Transverse colon (tissue), 4 donors: Measurements from ENCODE around the gene MT1H. TPM values are rescaled to one million over a fixed set of nuclear protein-coding genes. Genes with fewer than 3 reads are reported as not detected.
"Not testable (repeated sequence)": the region's sequence is repeated elsewhere in the genome, so short reads cannot be mapped to it uniquely, and the experiment has no call there.

Source experiments
- DNase-seq: peaks from one replicate; pipeline ENCODE4 v3.0.0-alpha.2; 2019
- H3K27ac ChIP-seq, 4 donors: fragments of 200-600 bp; sonication (generic); 2 replicates each; pipeline ENCODE4 v1.5.1; 2016 to 2018; ENCODE audit warnings: inconsistent platforms in 4 of 4
- H3K27me3 ChIP-seq: fragments of 200-600 bp; sonication (generic); 2 replicates; pipeline ENCODE4 v1.5.1; 2017; ENCODE audit warnings: inconsistent platforms
- H3K36me3 ChIP-seq, 4 donors: fragments of 200-600 bp; sonication (generic); 2 replicates each; pipeline ENCODE4 v1.5.1; 2017 to 2019; ENCODE audit warnings: inconsistent platforms in 4 of 4
- H3K4me1 ChIP-seq, 4 donors: fragments of 200-600 bp; sonication (generic); 2 replicates each; pipeline ENCODE4 v1.5.1; 2017 to 2020; ENCODE audit warnings: inconsistent platforms in 4 of 4
- H3K4me3 ChIP-seq, 4 donors: fragments of 200-600 bp; sonication (generic); 1 replicate in 1 of 4; 2 replicates in 3 of 4; pipeline versions ENCODE4 v1.5.1 to v1.6.1; 2017 to 2019; ENCODE audit warnings: inconsistent platforms in 4 of 4
- H3K9me3 ChIP-seq, 2 donors: fragments of 200-600 bp; sonication (generic); 2 replicates each; pipeline ENCODE4 v1.5.1; 2017 to 2019; ENCODE audit warnings: inconsistent platforms in 2 of 2
- EP300 ChIP-seq: sonication (generic); formaldehyde crosslinking; IDR thresholded peaks from one replicate; pipeline ENCODE4 v1.6.1; 2017; ENCODE audit warnings: antibody characterized with exemption, low read depth
- POLR2A ChIP-seq: fragments of 450-650 bp; IDR thresholded peaks from one replicate; pipeline ENCODE4 v1.6.1; 2016; ENCODE audit warnings: antibody characterized with exemption, mild to moderate bottlenecking, moderate library complexity
- POLR2AphosphoS5 ChIP-seq, 3 donors: sonication (generic); formaldehyde crosslinking; IDR thresholded peaks; one replicate each; pipeline ENCODE4 v1.6.1; 2016; ENCODE audit warnings: antibody characterized with exemption in 3 of 3
- WGBS, 2 donors: methylation state at CpG; one replicate each; pipeline ENCODE4 v1.1.5; 2018; ENCODE audit warnings: low coverage in 1 of 2; 5-methylcytosine and 5-hydroxymethylcytosine counted together
- in situ Hi-C, 4 donors: fragments of 200-750 bp; cut with MboI; loops; one replicate each; pipeline versions ENCODE4 v1.15.0 to v1.15.1; 2017; ENCODE audit warnings: low sequenced_read_pairs in 3 of 4, low pct_ligation_motif_present in 1 of 4, low pct_unique_long_range_greater_than_20kb in 1 of 4
- intact Hi-C: fragments of 100-400 bp; cut with DNase I; formaldehyde crosslinking; loops from one replicate; pipeline ENCODE4 v1.15.1; 2023; ENCODE audit warnings: low total_unique reads
- total RNA-seq, 4 donors: library from RNA; depleted of rRNA; stranded (reverse); fragments of >200 nt; gene quantifications; one replicate each; pipeline ENCODE4 v1.1.0, GENCODE V29; 2016
- TF ChIP-seq, protein P1 (sequence below), 5 experiments: fragments of 200-600 bp in 3 of 5; fragments of 450-650 bp in 2 of 5; sonication (generic) in 3 of 5; IDR thresholded peaks; 1 replicate in 2 of 5; 2 replicates in 3 of 5; pipeline ENCODE4 v1.5.1; 2016 to 2017; ENCODE audit warnings: antibody characterized with exemption in 5 of 5, inconsistent platforms in 3 of 5, mild to moderate bottlenecking in 2 of 5, moderate library complexity in 1 of 5

Gene MT1H
- total RNA-seq, 4 donors from 2014 or later = 3.0 to 526 (median 5.6) TPM; not detected in 1

DNA sequence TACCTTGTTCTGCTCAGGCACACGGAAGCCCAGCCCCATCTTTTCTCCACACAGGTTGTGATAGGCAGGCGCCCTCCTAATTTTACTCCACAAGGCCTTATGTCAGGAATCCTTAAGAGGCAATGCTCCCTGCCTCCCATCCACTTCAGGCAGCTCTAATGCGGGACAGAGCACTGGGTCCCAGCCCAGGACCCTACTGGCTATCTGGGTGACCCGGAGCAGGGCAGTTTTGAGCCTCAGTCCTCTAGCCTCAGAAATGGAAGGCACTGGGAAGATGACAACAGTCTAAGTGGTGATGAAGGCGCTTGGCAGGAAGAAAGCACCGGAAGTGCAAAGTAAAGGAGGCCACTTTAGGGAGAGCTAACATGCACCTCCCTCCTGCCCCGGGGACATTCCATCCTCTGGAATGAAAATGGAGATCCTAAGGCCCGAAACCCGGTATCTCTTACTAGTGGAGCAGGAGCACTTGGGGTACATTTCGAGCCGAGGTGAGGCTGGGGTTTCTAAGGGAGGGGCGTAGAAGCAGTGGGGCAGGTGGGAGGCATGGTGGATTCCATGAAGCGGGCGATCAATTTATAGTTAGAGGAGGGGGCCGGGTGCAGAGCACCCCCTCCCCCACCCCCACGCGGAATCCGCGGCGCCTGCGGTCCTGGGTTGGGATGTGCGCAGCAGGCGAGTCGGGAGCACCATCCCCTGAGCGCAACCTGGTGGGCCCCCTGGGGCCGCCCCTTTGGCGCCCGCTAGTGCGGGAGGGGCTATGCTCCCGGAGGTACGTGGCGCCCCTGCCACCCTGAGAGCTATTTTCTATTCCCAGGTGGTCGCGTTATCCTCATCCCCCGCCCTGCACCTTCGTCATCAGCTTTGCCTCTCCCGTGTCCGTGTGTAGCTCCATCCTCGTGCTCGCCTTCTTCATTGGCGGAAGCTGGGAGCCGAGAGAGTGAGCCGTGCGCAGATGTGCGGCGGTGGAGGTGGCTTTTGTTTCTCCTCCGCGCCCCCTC, 7.0 kb upstream of the MT1H start:
- Histone ChIP-seq H3K36me3 (no peaks in the 10 kb centered on the region), H3K4me1 (peaks cover 5 to 21% (median 15%) of the 10 kb centered on the region in 4 donors), H3K9me3 (no peaks in the 10 kb centered on the region), H3K27ac (no peak overlapping the region), H3K27me3 (peaks cover 61% of the 10 kb centered on the region), H3K4me3 (peak overlapping the region in 1 of 4 donors; percentile 23)
- TF ChIP-seq, protein P1, sequence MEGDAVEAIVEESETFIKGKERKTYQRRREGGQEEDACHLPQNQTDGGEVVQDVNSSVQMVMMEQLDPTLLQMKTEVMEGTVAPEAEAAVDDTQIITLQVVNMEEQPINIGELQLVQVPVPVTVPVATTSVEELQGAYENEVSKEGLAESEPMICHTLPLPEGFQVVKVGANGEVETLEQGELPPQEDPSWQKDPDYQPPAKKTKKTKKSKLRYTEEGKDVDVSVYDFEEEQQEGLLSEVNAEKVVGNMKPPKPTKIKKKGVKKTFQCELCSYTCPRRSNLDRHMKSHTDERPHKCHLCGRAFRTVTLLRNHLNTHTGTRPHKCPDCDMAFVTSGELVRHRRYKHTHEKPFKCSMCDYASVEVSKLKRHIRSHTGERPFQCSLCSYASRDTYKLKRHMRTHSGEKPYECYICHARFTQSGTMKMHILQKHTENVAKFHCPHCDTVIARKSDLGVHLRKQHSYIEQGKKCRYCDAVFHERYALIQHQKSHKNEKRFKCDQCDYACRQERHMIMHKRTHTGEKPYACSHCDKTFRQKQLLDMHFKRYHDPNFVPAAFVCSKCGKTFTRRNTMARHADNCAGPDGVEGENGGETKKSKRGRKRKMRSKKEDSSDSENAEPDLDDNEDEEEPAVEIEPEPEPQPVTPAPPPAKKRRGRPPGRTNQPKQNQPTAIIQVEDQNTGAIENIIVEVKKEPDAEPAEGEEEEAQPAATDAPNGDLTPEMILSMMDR (IDR thresholded peaks at IDR 0.05) = no peak
- no peak for TF ChIP-seq EP300
- no peak for TF ChIP-seq POLR2A
- TF ChIP-seq POLR2AphosphoS5 (IDR thresholded peaks at IDR 0.05) = no peak
- DNase-seq = no peak
- in situ Hi-C loops = no loop called here
- 22 to 50% methylated on average over 9 to 46 of the region's 48 CpGs for WGBS, 2 donors
- intact Hi-C loops = no loop called here

GRCh38 chr16:56664506-56664905, 5.1 kb upstream of the MT1H start:
- Histone ChIP-seq H3K27me3 (peaks cover 69% of the 10 kb centered on the region), H3K27ac (no peak overlapping the region)
- intact Hi-C loops = no loop called here

GRCh38 chr16:56665286-56666261, 4.0 kb upstream of the MT1H start:
- peaks cover 5 to 34% (median 19%) of the 10 kb centered on the region in 4 donors for H3K4me1 ChIP-seq
- H3K27ac ChIP-seq, H3K4me3 ChIP-seq, in situ Hi-C loops, H3K36me3 ChIP-seq, DNase-seq, intact Hi-C loops, H3K9me3 ChIP-seq: not testable (repeated sequence)
- WGBS, 2 donors = 72 to 80% methylated on average over 5 to 8 of the region's 8 CpGs
- peaks cover 80% of the 10 kb centered on the region for H3K27me3 ChIP-seq

More at GRCh38 chr16:56664506-56664905, 5.1 kb upstream of the MT1H start:
- in situ Hi-C loops = no loop called here
- 83 to 100% methylated on average over 1 of the region's 1 CpG for whole genome bisulfite sequencing, 2 donors
- DNase-seq = no peak
- H3K4me3 ChIP-seq = no peak overlapping the region
- H3K4me1 ChIP-seq = peaks cover 4 to 28% (median 14%) of the 10 kb centered on the region in 4 donors
- no peaks in the 10 kb centered on the region for H3K9me3 ChIP-seq
- H3K36me3 ChIP-seq = no peaks in the 10 kb centered on the region
- TF ChIP-seq POLR2AphosphoS5 (IDR thresholded peaks at IDR 0.05) (no peak), EP300 (no peak), POLR2A (no peak)
- TF ChIP-seq, protein P1 (IDR thresholded peaks at IDR 0.05) = no peak

- 24% methylated on average over 26 of the region's 46 CpGs; no CpG with 5 or more reads in 1 of the 2 donors for WGBS, 2 donors
- no peaks in the 10 kb centered on the region for H3K9me3 ChIP-seq
- peaks cover 88% of the 10 kb centered on the region for H3K27me3 ChIP-seq
- TF ChIP-seq POLR2A = peak; percentile 99
- TF ChIP-seq, protein P1 (IDR thresholded peaks at IDR 0.05) = no peak
- peak; percentile 53 to 97 (median 53) for TF ChIP-seq POLR2AphosphoS5 (IDR thresholded peaks at IDR 0.05)
- TF ChIP-seq EP300 = peak; percentile 30
- H3K27ac ChIP-seq = peak within 1 kb of the TSS in 1 of 4 donors; percentile 56
- H3K4me1 ChIP-seq = peaks cover 5 to 30% (median 19%) of the 10 kb centered on the region in 4 donors
- peak; percentile 74 for DNase-seq
- in situ Hi-C loops (no loop called here), intact Hi-C loops (no loop called here)
- no peaks in the 10 kb centered on the region for H3K36me3 ChIP-seq
- H3K4me3 ChIP-seq = peak within 1 kb of the TSS in 2 of 4 donors; percentile 21 to 47
Observed at GRCh38 chr16:56667581-56668571, 1.7 kb upstream of the MT1H start, which contains the start of gene MT1G. TSS of gene MT1G (minus strand) at chr16:56668065. CDS start at chr16:56667993, 72 bp downstream.
